ENCODE results near the gene MARS2. TPM values are rescaled to one million over a fixed set of nuclear protein-coding genes. Genes with fewer than 3 reads are reported as not detected.
A peak's percentile ranks its signal among the peaks of the same experiment; 100 is the strongest.

Gene MARS2
- total RNA-seq, 2 donors from 2014 or later, result 10.4 to 13.4 TPM

DNA sequence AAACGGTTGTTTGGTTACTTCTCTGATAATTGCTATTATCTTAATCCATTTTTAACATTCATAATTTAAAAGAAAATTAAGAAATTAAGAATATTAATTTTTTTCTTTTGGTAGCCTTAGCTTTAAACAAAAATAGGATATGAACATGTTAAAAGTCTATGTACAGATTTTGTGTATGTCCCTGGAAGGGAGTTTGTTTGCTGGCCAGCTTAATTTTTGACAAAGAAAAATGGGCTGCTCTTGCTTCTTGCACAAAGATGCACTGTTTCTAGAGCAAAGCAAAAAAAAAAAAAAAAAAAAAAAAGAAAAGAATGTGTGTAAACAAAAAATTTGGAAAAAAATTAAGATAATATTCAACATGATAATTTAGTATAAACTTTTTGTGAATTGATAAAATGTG lies 31.1 kb upstream of the MARS2 start:
- no peak for DNase-seq
- Mint-ChIP-seq H3K4me3 (no peak overlapping the region), H3K27me3 (ENCODE audit: insufficient read depth) (no peaks in the 10 kb centered on the region), H3K27ac (no peak overlapping the region), H3K9me3 (no peaks in the 10 kb centered on the region), H3K36me3 (ENCODE audit: low read depth) (no peaks in the 10 kb centered on the region), H3K4me1 (peaks cover 16% of the 10 kb centered on the region)
- no CpG with 5 or more reads among the region's 1 CpG for WGBS, 2 experiments (ENCODE audit: insufficient coverage in 1 of 2, insufficient read length in 1 of 2)
- H3K9ac ChIP-seq (ENCODE audit: extremely low read depth, low read length, poor library complexity, severe bottlenecking), result no peak overlapping the region
- no peaks in the 10 kb centered on the region for H3K36me3 ChIP-seq (ENCODE audit: control insufficient read depth, insufficient read depth, low read length)
- H3K27me3 ChIP-seq (ENCODE audit: control insufficient read depth, insufficient read depth, low read length, poor library complexity, severe bottlenecking), result no peaks in the 10 kb centered on the region
- no peaks in the 10 kb centered on the region for H3K4me1 ChIP-seq (ENCODE audit: control insufficient read depth, insufficient read depth, low read length)
- TF ChIP-seq, protein P1, sequence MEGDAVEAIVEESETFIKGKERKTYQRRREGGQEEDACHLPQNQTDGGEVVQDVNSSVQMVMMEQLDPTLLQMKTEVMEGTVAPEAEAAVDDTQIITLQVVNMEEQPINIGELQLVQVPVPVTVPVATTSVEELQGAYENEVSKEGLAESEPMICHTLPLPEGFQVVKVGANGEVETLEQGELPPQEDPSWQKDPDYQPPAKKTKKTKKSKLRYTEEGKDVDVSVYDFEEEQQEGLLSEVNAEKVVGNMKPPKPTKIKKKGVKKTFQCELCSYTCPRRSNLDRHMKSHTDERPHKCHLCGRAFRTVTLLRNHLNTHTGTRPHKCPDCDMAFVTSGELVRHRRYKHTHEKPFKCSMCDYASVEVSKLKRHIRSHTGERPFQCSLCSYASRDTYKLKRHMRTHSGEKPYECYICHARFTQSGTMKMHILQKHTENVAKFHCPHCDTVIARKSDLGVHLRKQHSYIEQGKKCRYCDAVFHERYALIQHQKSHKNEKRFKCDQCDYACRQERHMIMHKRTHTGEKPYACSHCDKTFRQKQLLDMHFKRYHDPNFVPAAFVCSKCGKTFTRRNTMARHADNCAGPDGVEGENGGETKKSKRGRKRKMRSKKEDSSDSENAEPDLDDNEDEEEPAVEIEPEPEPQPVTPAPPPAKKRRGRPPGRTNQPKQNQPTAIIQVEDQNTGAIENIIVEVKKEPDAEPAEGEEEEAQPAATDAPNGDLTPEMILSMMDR (conservative IDR thresholded peaks at IDR 0.05), result no peak
- no peak overlapping the region for H3K4me3 ChIP-seq (ENCODE audit: low read length)
- H3K9me3 ChIP-seq (ENCODE audit: control insufficient read depth, low read length), result no peaks in the 10 kb centered on the region
- no peak overlapping the region for H3K27ac ChIP-seq (ENCODE audit: low read depth, low read length)

DNA sequence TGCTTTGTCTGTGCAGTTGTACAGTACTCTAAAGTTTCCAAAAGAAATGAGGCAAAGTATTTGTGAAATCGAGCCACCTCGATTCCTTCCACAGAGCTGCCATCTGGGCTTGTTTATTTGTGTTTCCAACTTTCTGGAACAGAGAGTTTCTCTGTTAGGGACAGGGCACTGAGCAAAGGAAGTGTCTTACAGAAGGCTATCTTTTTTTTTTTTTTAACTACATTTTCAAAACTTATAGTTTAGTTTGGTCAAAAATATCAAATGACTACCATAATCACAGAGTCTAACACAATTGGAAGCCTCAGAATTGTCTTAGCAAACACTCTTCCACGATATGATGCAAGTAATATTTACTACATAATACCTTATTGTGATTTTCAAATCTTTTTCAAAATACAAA lies 30.6 kb upstream of the MARS2 start:
- 70 to 79% methylated on average over 3 of the region's 3 CpGs for WGBS, 2 experiments (ENCODE audit: insufficient coverage in 1 of 2, insufficient read length in 1 of 2)
- no peak for DNase-seq
- H3K9me3 Mint-ChIP-seq, result no peaks in the 10 kb centered on the region

DNA sequence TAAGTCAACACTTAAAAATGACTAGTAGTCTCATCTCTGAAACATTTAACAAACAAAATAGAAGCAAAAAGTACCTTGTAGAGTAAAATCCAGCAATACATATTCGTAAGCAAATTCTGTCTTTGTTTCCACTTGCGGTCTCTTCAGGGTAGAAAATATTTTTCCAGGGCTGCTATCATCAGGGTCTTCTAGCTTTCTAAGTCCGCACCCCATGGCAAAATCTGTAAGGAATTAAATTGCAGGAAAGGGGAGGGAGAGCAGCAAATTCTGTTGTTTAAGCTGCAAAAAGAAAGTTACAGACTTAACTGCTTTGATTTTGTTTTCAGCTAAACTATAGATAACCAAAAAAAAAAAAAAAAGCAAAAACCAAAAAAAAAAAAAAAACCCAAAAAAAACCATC lies 29.9 kb upstream of the MARS2 start, which contains the start of gene RFTN2:
Gene RFTN2 (minus strand): TSS at position 342 of the 400 bp plus-strand sequence. CDS start 129 bp downstream, at position 213.
- peaks cover 16% of the 10 kb centered on the region for H3K4me1 Mint-ChIP-seq
- no peaks in the 10 kb centered on the region for H3K36me3 Mint-ChIP-seq (ENCODE audit: low read depth)
- Histone ChIP-seq H3K9me3 (ENCODE audit: control insufficient read depth, low read length) (no peaks in the 10 kb centered on the region), H3K36me3 (ENCODE audit: control insufficient read depth, insufficient read depth, low read length) (no peaks in the 10 kb centered on the region), H3K9ac (ENCODE audit: extremely low read depth, low read length, poor library complexity, severe bottlenecking) (peak within 1 kb of the TSS; percentile 45), H3K4me3 (ENCODE audit: low read length) (peak within 1 kb of the TSS; percentile 61), H3K4me1 (ENCODE audit: control insufficient read depth, insufficient read depth, low read length) (no peaks in the 10 kb centered on the region), H3K27me3 (ENCODE audit: control insufficient read depth, insufficient read depth, low read length, poor library complexity, severe bottlenecking) (no peaks in the 10 kb centered on the region), H3K27ac (ENCODE audit: low read depth, low read length) (peak within 1 kb of the TSS; percentile 88)
- DNase-seq, result no peak
- H3K4me3 Mint-ChIP-seq, result peak within 1 kb of the TSS; percentile 30
- 40 to 67% methylated on average over 1 to 3 of the region's 3 CpGs for WGBS, 2 experiments (ENCODE audit: insufficient coverage in 1 of 2, insufficient read length in 1 of 2)
- no peak within 1 kb of the TSS for H3K27ac Mint-ChIP-seq
- no peaks in the 10 kb centered on the region for H3K27me3 Mint-ChIP-seq (ENCODE audit: insufficient read depth)
- TF ChIP-seq, protein P1 (conservative IDR thresholded peaks at IDR 0.05), result no peak
- H3K9me3 Mint-ChIP-seq, result no peaks in the 10 kb centered on the region

More for the DNA sequence above, 30.6 kb upstream of the MARS2 start:
- Histone ChIP-seq H3K4me1 (ENCODE audit: control insufficient read depth, insufficient read depth, low read length) (no peaks in the 10 kb centered on the region), H3K9ac (ENCODE audit: extremely low read depth, low read length, poor library complexity, severe bottlenecking) (no peak overlapping the region), H3K36me3 (ENCODE audit: control insufficient read depth, insufficient read depth, low read length) (no peaks in the 10 kb centered on the region), H3K27ac (ENCODE audit: low read depth, low read length) (no peak overlapping the region), H3K27me3 (ENCODE audit: control insufficient read depth, insufficient read depth, low read length, poor library complexity, severe bottlenecking) (no peaks in the 10 kb centered on the region), H3K4me3 (ENCODE audit: low read length) (peak overlapping the region; percentile 61), H3K9me3 (ENCODE audit: control insufficient read depth, low read length) (no peaks in the 10 kb centered on the region)
- no peaks in the 10 kb centered on the region for H3K27me3 Mint-ChIP-seq (ENCODE audit: insufficient read depth)
- TF ChIP-seq, protein P1 (conservative IDR thresholded peaks at IDR 0.05), result no peak
- H3K4me3 Mint-ChIP-seq, result no peak overlapping the region
- H3K27ac Mint-ChIP-seq, result no peak overlapping the region
- no peaks in the 10 kb centered on the region for H3K36me3 Mint-ChIP-seq (ENCODE audit: low read depth)
- H3K4me1 Mint-ChIP-seq, result peaks cover 16% of the 10 kb centered on the region

All from endodermal cell (in vitro differentiated cells).